ENCODE data around the gene CD320. TPM values are rescaled to one million over a fixed set of nuclear protein-coding genes. Genes with fewer than 3 reads are reported as not detected.

CD320 gene
- polyA plus RNA-seq, 1 donor (not counting 4 experiments of a cell fraction or from before 2014, with no cell fraction given): 14.1 TPM

DNA sequence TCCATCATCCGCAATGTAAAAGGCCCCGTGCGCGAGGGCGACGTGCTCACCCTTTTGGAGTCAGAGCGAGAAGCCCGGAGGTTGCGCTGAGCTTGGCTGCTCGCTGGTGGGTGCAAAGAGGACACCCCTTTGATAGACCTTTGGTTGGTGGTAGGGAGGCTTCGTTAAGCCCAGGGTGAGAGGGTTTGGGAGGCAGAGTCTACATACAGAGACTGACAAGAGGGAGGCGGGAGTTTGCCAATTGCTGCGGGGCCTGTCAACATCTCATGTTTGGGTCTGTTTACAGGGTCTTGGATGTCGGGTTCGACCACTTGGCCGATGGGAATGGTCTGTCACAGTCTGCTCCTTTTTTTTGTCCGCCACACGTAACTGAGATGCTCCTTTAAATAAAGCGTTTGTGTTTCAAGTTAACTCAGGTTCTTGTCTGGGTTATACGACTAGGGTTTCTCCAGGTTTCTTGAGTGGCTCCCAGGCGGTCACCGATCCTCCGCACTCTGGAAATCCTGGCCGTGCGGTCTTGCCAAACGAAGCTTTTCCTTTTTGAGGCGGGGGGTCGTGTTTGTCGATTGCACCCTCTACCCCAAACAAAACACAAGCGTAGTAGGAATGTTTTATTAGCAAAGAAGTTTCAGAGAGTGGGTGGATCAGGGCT lies 14.0 kb upstream of the CD320 start:
- H3K36me3 ChIP-seq (ENCODE audit: control insufficient read depth in 2 of 2, extremely low read depth in 1 of 2, insufficient read depth in 2 of 2, low read length in 2 of 2): peaks cover 7 to 17% of the 10 kb centered on the region in 2 experiments
- peaks cover 10% of the 10 kb centered on the region for H4K20me1 ChIP-seq (ENCODE audit: control insufficient read depth, extremely low read depth, insufficient read depth, low read length)
- no peaks in the 10 kb centered on the region for H3K9me3 ChIP-seq (ENCODE audit: control insufficient read depth, low read depth, low read length)
- TF ChIP-seq, protein P1, sequence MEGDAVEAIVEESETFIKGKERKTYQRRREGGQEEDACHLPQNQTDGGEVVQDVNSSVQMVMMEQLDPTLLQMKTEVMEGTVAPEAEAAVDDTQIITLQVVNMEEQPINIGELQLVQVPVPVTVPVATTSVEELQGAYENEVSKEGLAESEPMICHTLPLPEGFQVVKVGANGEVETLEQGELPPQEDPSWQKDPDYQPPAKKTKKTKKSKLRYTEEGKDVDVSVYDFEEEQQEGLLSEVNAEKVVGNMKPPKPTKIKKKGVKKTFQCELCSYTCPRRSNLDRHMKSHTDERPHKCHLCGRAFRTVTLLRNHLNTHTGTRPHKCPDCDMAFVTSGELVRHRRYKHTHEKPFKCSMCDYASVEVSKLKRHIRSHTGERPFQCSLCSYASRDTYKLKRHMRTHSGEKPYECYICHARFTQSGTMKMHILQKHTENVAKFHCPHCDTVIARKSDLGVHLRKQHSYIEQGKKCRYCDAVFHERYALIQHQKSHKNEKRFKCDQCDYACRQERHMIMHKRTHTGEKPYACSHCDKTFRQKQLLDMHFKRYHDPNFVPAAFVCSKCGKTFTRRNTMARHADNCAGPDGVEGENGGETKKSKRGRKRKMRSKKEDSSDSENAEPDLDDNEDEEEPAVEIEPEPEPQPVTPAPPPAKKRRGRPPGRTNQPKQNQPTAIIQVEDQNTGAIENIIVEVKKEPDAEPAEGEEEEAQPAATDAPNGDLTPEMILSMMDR (optimal IDR thresholded peaks at IDR 0.05 in 1 of 3, IDR thresholded peaks at IDR 0.05 in 1 of 3, conservative IDR thresholded peaks at IDR 0.05 in 1 of 3; ENCODE audit: extremely low read depth in 1 of 3, insufficient read depth in 2 of 3, low read length in 3 of 3): no peak
- TF ChIP-seq EZH2 (IDR thresholded peaks at IDR 0.05; ENCODE audit: low read length): no peak
- no peak overlapping the region for H2AFZ ChIP-seq (ENCODE audit: control insufficient read depth, low read length)
- peak overlapping the region; percentile 99 for H3K9ac ChIP-seq (ENCODE audit: control insufficient read depth, extremely low read depth, insufficient read depth, low read length)
- DNase-seq (ENCODE audit: low read depth, low spot score) (no peak), FAIRE-seq (no peak)
- H3K4me1 ChIP-seq (ENCODE audit: control insufficient read depth, extremely low read depth, insufficient read depth, low read length): peaks cover 16% of the 10 kb centered on the region
- dilution Hi-C loops (cut with MboI; ENCODE audit: extremely low pct_ligation_motif_present, low sequenced_read_pairs): no loop called here
- peaks cover 39% of the 10 kb centered on the region for H3K79me2 ChIP-seq (ENCODE audit: control insufficient read depth, insufficient read depth, low read length)
- H3K4me3 ChIP-seq (ENCODE audit: control insufficient read depth in 2 of 3, extremely low read depth in 1 of 3, insufficient read depth in 2 of 3, low read depth in 1 of 3, low read length in 3 of 3): peak overlapping the region; percentile 83 to 97 (median 90)
- peak overlapping the region; percentile 87 for H3K4me2 ChIP-seq (ENCODE audit: control insufficient read depth, extremely low read depth, insufficient read depth, low read depth, low read length)
- H3K27ac ChIP-seq (ENCODE audit: control insufficient read depth, insufficient read depth, low read length): peak overlapping the region; percentile 84
- H3K9me1 ChIP-seq (ENCODE audit: control insufficient read depth, extremely low read depth, insufficient read depth, low read length): no peaks in the 10 kb centered on the region
- H3K27me3 ChIP-seq (ENCODE audit: control insufficient read depth, extremely low read depth, insufficient read depth, low read length): no peaks in the 10 kb centered on the region

DNA sequence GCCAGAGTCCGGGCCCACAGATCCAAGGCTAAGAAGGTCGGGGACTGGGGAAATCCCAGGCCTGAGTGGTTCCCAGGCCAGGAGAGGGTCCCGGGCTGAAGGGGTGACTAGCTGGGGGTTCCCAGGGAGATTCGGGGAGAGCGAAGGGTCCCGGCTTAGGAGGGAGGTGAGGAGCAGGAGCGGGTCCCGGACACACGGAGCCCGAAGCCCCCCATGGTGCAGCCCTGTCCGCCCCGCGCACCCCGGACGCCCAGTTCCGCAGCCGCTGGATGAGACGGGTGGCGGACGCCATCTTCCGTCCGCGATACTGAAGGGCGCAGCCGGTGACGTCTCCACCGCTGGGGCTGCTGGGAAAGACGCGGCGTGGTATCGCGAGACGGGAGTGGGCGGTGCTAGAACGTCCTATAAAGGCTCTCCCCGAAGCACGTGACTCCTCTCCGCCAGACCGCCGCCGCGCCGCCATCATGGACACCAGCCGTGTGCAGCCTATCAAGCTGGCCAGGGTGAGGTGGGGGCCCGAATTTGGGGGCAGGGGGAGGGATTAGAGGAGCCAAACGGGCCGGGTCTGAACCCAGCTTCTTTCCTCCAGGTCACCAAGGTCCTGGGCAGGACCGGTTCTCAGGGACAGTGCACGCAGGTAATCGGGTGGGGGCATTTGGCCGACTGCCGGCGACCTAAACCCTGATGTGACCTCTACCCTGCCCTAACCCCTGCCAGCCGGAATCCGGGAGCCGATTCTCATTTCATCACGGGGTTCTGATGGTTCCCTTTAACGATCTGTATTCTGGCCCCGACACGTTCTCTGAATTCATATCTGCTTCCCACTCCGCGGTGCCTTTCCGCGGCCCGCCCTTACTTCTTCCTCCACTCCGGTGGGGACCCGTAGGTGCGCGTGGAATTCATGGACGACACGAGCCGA lies 13.2 kb upstream of the CD320 start, which contains the start of the genes NDUFA7 and RPS28:
TSS of gene NDUFA7 (minus strand) at position 309 of the 919 bp plus-strand sequence. CDS start at position 292, 17 bp downstream.
TSS of gene RPS28 (plus strand) at position 430 of the 919 bp plus-strand sequence. CDS start at position 465, 35 bp downstream.
- DNase-seq (ENCODE audit: low read depth, low spot score): peak; percentile 84
- TF ChIP-seq EZH2 (IDR thresholded peaks at IDR 0.05; ENCODE audit: low read length): no peak
- TF ChIP-seq, protein P1 (optimal IDR thresholded peaks at IDR 0.05 in 1 of 3, IDR thresholded peaks at IDR 0.05 in 1 of 3, conservative IDR thresholded peaks at IDR 0.05 in 1 of 3; ENCODE audit: extremely low read depth in 1 of 3, insufficient read depth in 2 of 3, low read length in 3 of 3): peak in 2 of 3 experiments; percentile 20 to 53
- Histone ChIP-seq H3K9me3 (ENCODE audit: control insufficient read depth, low read depth, low read length) (no peaks in the 10 kb centered on the region), H3K9me1 (ENCODE audit: control insufficient read depth, extremely low read depth, insufficient read depth, low read length) (no peaks in the 10 kb centered on the region), H3K79me2 (ENCODE audit: control insufficient read depth, insufficient read depth, low read length) (peaks cover 39% of the 10 kb centered on the region), H3K4me1 (ENCODE audit: control insufficient read depth, extremely low read depth, insufficient read depth, low read length) (peaks cover 16% of the 10 kb centered on the region), H2AFZ (ENCODE audit: control insufficient read depth, low read length) (peak within 1 kb of the TSS; percentile 77), H3K4me2 (ENCODE audit: control insufficient read depth, extremely low read depth, insufficient read depth, low read depth, low read length) (peak within 1 kb of the TSS; percentile 87), H4K20me1 (ENCODE audit: control insufficient read depth, extremely low read depth, insufficient read depth, low read length) (peaks cover 10% of the 10 kb centered on the region), H3K27me3 (ENCODE audit: control insufficient read depth, extremely low read depth, insufficient read depth, low read length) (no peaks in the 10 kb centered on the region), H3K36me3 (ENCODE audit: control insufficient read depth in 2 of 2, extremely low read depth in 1 of 2, insufficient read depth in 2 of 2, low read length in 2 of 2) (peaks cover 7 to 23% of the 10 kb centered on the region in 2 experiments), H3K4me3 (ENCODE audit: control insufficient read depth in 2 of 3, extremely low read depth in 1 of 3, insufficient read depth in 2 of 3, low read depth in 1 of 3, low read length in 3 of 3) (peak within 1 kb of the TSS; percentile 83 to 97 (median 90)), H3K9ac (ENCODE audit: control insufficient read depth, extremely low read depth, insufficient read depth, low read length) (peak within 1 kb of the TSS; percentile 99), H3K27ac (ENCODE audit: control insufficient read depth, insufficient read depth, low read length) (peak within 1 kb of the TSS; percentile 84)
- dilution Hi-C loops (cut with MboI; ENCODE audit: extremely low pct_ligation_motif_present, low sequenced_read_pairs): no loop called here
- FAIRE-seq: peak; percentile 32

Measured in keratinocyte (primary cell).